Kidney epithelial cell (primary cell): ENCODE measurements around the gene CDH13. TPM values are rescaled to one million over a fixed set of nuclear protein-coding genes. Genes with fewer than 3 reads are reported as not detected.

ENCODE experiments used
- DNase-seq: peaks from one replicate; pipeline ENCODE4 v3.0.0-alpha.2; 2010; ENCODE audit warnings: low read depth
- H3K27me3 ChIP-seq: 2 replicates; pipeline ENCODE4 v1.6.0; 2011; ENCODE audit warnings: low read length; ENCODE audit not compliant: control insufficient read depth, insufficient read depth
- H3K36me3 ChIP-seq: 2 replicates; pipeline ENCODE4 v1.5.1; 2011; ENCODE audit warnings: low read length; ENCODE audit not compliant: control insufficient read depth, insufficient read depth
- H3K4me3 ChIP-seq: 2 replicates; pipeline ENCODE4 v1.5.1; 2011; ENCODE audit warnings: low read depth, mild to moderate bottlenecking, control low read depth, low read length
- CTCF ChIP-seq: IDR thresholded peaks from 2 replicates; pipeline ENCODE4 v1.5.1; 2011; ENCODE audit warnings: mild to moderate bottlenecking, moderate library complexity, low read length, control low read depth, inconsistent platforms; ENCODE audit not compliant: insufficient read depth, poor library complexity, severe bottlenecking
- total RNA-seq: library from RNA; depleted of rRNA; stranded (reverse); fragments of >200 nt; gene quantifications from 2 replicates; pipeline ENCODE4 v1.2.3, GENCODE V29; 2015

The CDH13 gene
- total RNA-seq, 1 donor from 2014 or later: 32.8 TPM

GRCh38 chr16:82773018-82773417, 146.2 kb downstream of the CDH13 start:
- no peak for TF ChIP-seq CTCF
- no peak for DNase-seq

GRCh38 chr16:82776470-82777146, 149.8 kb downstream of the CDH13 start:
- DNase-seq: no peak
- H3K4me3 ChIP-seq: no peak overlapping the region
- no peaks in the 10 kb centered on the region for H3K27me3 ChIP-seq
- H3K36me3 ChIP-seq: no peaks in the 10 kb centered on the region
- TF ChIP-seq CTCF: no peak

More at GRCh38 chr16:82773018-82773417, 146.2 kb downstream of the CDH13 start:
- Histone ChIP-seq H3K36me3 (no peaks in the 10 kb centered on the region), H3K27me3 (no peaks in the 10 kb centered on the region), H3K4me3 (no peak overlapping the region)

- H3K4me3 ChIP-seq: no peak overlapping the region
- TF ChIP-seq CTCF: no peak
- H3K27me3 ChIP-seq: no peaks in the 10 kb centered on the region
- no peaks in the 10 kb centered on the region for H3K36me3 ChIP-seq
- no peak for DNase-seq
These were observed 156.0 kb downstream of the CDH13 start for GRCh38 chr16:82782715-82783251.

GRCh38 chr16:82783933-82784572, 157.3 kb downstream of the CDH13 start:
- Histone ChIP-seq H3K27me3 (no peaks in the 10 kb centered on the region), H3K36me3 (no peaks in the 10 kb centered on the region), H3K4me3 (no peak overlapping the region)
- TF ChIP-seq CTCF: no peak
- no peak for DNase-seq

- DNase-seq: no peak
- Histone ChIP-seq H3K27me3 (no peaks in the 10 kb centered on the region), H3K4me3 (no peak overlapping the region), H3K36me3 (no peaks in the 10 kb centered on the region)
- TF ChIP-seq CTCF: no peak
These were observed 157.8 kb downstream of the CDH13 start for GRCh38 chr16:82784573-82784968.
